Activated CD8-positive, alpha-beta memory T cell treated with anti-CD3 and anti-CD28 coated beads, Interleukin-2, amount 10 ng/mL, durations not matched to agents 7 days and 5 days (primary cell): Measurements from ENCODE around the gene CYP2S1. TPM values are rescaled to one million over a fixed set of nuclear protein-coding genes. Genes with fewer than 3 reads are reported as not detected.

ENCODE experiments used
- ATAC-seq: fragments of 150-1000 bp; cut with Tn5 transposase; one replicate; pipeline ENCODE4 v1.10.0; 2021; ENCODE audit warnings: moderate library complexity
- CTCF ChIA-PET: fragments of 350-600 bp; sonication (Branson Sonifier 250); formaldehyde crosslinking; loops from one replicate; lab custom pipeline; 2021; ENCODE audit warnings: antibody characterized with exemption; lab: Charles Lee
- DNase-seq: peaks from one replicate; pipeline ENCODE4 v3.0.0-alpha.2; 2020
- H3K27ac Mint-ChIP-seq: one replicate; pipeline ENCODE4 v1.8.0; 2021; ENCODE audit warnings: mild to moderate bottlenecking, mixed read lengths
- H3K27me3 Mint-ChIP-seq: one replicate; pipeline ENCODE4 v1.8.0; 2021; ENCODE audit warnings: mixed read lengths
- H3K36me3 Mint-ChIP-seq: one replicate; pipeline ENCODE4 v1.8.0; 2021; ENCODE audit warnings: mild to moderate bottlenecking, mixed read lengths
- H3K4me1 Mint-ChIP-seq: one replicate; pipeline ENCODE4 v1.8.0; 2021; ENCODE audit warnings: mixed read lengths
- H3K4me3 Mint-ChIP-seq: one replicate; pipeline ENCODE4 v1.8.0; 2021; ENCODE audit warnings: mild to moderate bottlenecking, moderate library complexity, mixed read lengths
- H3K9me3 Mint-ChIP-seq: one replicate; pipeline ENCODE4 v1.8.0; 2022; ENCODE audit warnings: low read depth, mixed read lengths
- total RNA-seq, 2 experiments: library from RNA; stranded (reverse); gene quantifications; one replicate each; pipeline ENCODE4 v1.2.3, GENCODE V29; 2021

The CYP2S1 gene
- total RNA-seq, 2 experiments from 2014 or later = 0.19 TPM; not detected in 1

DNA sequence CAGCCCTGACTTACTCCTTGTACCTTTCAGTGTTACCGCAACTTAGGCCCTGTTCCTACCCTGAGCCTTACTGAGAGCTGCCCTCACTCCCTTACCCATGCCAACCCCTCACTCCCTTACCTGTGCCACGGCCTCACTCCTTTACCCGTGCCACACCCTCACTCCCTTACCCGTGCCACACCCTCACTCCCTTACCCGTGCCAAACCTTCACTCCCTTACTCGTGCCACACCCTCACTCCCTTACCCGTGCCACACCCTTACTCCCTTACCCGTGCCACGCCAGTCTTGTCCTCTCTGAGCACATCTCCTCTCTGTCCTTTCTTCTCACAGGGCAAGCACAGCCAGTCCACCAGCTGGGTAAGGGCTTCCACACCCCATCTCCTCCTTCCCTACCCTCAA is 46.3 kb downstream of the CYP2S1 start:
- CTCF ChIA-PET = no interaction called here
- no peak overlapping the region for H3K27ac Mint-ChIP-seq
- DNase-seq (no peak), ATAC-seq (no peak)
- no peaks in the 10 kb centered on the region for H3K36me3 Mint-ChIP-seq
- H3K4me3 Mint-ChIP-seq = no peak overlapping the region
- no peaks in the 10 kb centered on the region for H3K9me3 Mint-ChIP-seq
- H3K27me3 Mint-ChIP-seq = no peaks in the 10 kb centered on the region
- no peaks in the 10 kb centered on the region for H3K4me1 Mint-ChIP-seq

DNA sequence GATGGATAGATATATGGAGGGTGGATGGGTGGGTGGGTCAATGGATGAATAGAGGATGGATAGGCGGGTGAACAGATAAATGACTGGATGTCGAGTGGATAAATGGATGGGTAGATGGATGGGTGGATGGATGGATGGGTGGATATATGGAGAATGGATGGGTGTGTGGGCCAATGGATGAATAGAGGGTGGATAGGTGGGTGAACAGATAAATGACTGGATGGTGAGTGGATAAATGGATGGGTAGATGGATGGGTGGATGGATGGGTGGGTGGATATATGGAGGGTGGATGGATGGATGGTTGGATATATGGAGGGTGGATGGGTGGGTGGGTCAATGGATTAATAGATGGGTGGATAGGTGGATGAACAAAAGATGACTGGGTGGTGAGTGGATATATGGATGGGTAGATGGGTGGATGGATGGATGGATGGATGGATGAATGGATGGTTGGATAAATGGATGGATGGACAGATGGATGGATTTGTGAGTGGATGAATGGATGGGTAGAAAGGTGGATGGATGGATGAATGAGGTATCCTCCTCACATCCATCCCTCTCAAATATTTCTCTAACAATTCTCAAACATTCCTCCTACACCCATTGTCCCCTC is 47.0 kb downstream of the CYP2S1 start:
- H3K4me1 Mint-ChIP-seq = no peaks in the 10 kb centered on the region
- H3K9me3 Mint-ChIP-seq = no peaks in the 10 kb centered on the region
- DNase-seq = no peak
- no peaks in the 10 kb centered on the region for H3K36me3 Mint-ChIP-seq
- no peak overlapping the region for H3K4me3 Mint-ChIP-seq
- CTCF ChIA-PET = no interaction called here
- no peak overlapping the region for H3K27ac Mint-ChIP-seq
- no peaks in the 10 kb centered on the region for H3K27me3 Mint-ChIP-seq
- no peak for ATAC-seq

DNA sequence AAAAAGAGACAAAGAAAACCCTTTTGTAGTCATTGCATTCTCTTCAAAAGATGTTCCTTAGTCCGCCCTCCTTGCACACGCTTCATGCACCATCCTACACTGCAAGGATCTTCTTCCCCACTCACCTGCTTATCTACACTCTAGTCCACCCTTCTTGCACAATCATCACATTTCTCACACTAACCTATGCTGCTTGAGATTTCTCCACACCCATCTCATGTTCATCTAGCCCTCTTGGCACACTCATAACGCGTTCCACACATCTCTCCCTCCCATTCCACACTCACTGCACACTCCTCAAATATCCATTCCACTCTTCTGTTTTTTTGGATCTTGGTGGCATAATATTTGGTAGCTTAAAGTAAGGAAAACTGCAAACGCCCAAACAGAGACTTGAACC is 48.8 kb downstream of the CYP2S1 start:
- no peaks in the 10 kb centered on the region for H3K4me1 Mint-ChIP-seq
- H3K36me3 Mint-ChIP-seq = no peaks in the 10 kb centered on the region
- H3K27me3 Mint-ChIP-seq = no peaks in the 10 kb centered on the region
- H3K4me3 Mint-ChIP-seq = no peak overlapping the region
- DNase-seq = no peak
- no peak for ATAC-seq
- CTCF ChIA-PET = no interaction called here
- H3K27ac Mint-ChIP-seq = no peak overlapping the region
- no peaks in the 10 kb centered on the region for H3K9me3 Mint-ChIP-seq

DNA sequence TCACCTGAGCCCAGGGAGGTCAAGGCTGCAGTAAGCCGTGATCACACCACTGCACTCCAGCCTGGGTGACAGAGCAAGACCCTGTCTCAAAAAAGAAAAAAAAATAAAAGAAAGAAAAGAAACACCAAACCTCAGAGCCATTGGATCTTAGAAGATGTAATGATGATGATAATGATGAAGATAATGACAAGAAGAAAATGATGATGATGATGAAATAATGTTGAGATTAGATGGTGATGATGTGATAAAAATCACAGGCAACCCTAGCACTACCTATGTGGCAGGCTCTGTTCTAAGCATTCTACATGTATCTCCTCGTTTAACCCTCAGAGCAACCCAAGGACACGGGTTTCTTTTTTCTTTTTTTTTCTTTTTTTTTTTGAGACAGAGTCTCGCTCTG is 51.1 kb downstream of the CYP2S1 start:
- H3K27me3 Mint-ChIP-seq = no peaks in the 10 kb centered on the region
- no peak overlapping the region for H3K27ac Mint-ChIP-seq
- CTCF ChIA-PET = interaction anchor here (1.4 kb wide), 1 partner anchor 40 kb away, joined by 3 read pairs; no protein-coding TSS in a partner anchor
- H3K4me1 Mint-ChIP-seq = no peaks in the 10 kb centered on the region
- no peaks in the 10 kb centered on the region for H3K36me3 Mint-ChIP-seq
- no peak for DNase-seq
- H3K4me3 Mint-ChIP-seq = no peak overlapping the region
- no peaks in the 10 kb centered on the region for H3K9me3 Mint-ChIP-seq
- no peak for ATAC-seq

DNA sequence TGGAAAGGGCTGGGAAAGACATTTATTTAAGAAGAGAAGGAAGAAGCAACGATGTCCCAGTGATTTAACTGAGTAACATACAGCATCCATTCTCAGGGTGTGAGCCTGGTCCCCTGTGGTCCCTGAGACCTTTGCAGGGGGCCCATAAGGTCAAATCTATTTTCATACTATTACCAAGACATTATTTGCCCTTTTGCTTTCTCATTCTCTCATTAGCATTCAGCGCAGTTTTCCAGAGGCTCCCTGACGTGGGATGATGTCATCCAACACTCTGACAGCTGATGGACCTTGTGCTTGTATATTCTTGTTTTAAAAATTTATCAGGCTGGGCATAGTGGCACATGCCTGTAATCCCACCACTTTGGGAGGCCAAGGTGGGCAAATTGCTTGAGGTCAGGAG is 52.8 kb downstream of the CYP2S1 start:
- H3K9me3 Mint-ChIP-seq = no peaks in the 10 kb centered on the region
- H3K4me1 Mint-ChIP-seq = no peaks in the 10 kb centered on the region
- H3K36me3 Mint-ChIP-seq = no peaks in the 10 kb centered on the region
- H3K27me3 Mint-ChIP-seq = no peaks in the 10 kb centered on the region
- CTCF ChIA-PET = interaction anchor here (1.4 kb wide), 1 partner anchor 42 kb away, joined by 3 read pairs; no protein-coding TSS in a partner anchor
- H3K27ac Mint-ChIP-seq = no peak overlapping the region
- ATAC-seq (no peak), DNase-seq (no peak)
- H3K4me3 Mint-ChIP-seq = no peak overlapping the region

DNA sequence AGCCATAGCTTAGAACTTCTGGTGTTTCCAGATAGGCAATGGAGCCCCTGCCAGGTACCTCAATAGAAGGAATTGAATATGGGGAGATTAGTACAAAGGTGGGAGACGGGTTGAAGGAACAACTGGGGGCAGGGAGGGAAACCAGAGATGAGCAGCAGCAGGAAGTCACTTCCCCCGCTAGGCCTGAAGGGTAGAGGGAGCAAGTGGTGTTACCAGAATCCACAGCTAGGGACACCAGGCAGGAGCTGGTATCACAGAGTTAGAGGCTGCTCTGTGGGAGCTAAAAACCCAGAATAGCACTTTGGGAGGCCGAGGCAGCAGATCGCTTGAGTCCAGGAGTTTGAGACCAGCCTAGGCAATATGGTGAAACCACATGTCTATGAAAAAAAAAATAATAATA is 55.9 kb downstream of the CYP2S1 start:
- ATAC-seq = peak; percentile 39

DNA sequence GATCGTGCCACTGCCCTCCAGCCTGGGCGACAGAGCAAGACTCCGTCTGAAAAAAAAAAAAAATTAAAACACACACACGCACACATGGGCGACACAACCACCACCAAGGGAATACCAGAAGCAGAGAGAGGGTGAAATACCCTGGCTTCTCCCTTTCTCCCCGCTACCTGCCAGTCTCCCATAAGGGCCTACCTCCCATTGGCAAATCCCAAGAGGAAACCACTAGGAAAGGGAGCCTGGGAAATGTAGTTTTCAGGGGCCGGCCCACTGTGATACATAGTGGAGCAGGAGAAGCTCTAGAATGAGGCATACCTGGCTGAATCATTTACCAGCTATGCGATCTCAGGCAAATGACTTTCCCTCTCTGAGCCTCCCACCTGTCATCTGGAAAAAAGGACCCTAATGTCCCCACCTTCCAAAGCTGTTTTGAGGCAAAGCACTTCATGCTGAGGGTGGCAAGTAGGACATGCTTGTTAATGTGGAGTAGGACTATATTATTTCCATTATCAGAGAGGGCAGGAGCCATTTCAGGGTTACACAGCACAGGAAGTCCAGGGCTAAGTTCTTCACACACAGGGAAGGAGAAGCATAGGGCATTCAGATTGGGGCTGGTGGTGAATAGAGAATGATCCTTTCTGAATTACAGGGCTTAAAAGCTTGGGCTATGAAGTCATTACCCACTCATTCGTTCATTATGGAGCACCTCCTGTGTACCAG is 56.8 kb downstream of the CYP2S1 start:
- CTCF ChIA-PET = interaction anchor here (1.8 to 2.2 kb wide), 3 partner anchors 8 to 46 kb away, joined by 5 to 11 read pairs (median 5); no protein-coding TSS in a partner anchor
- H3K4me3 Mint-ChIP-seq = no peak overlapping the region
- no peak for ATAC-seq
- no peak overlapping the region for H3K27ac Mint-ChIP-seq
- no peaks in the 10 kb centered on the region for H3K4me1 Mint-ChIP-seq
- H3K27me3 Mint-ChIP-seq = peaks cover 8% of the 10 kb centered on the region
- no peaks in the 10 kb centered on the region for H3K9me3 Mint-ChIP-seq
- DNase-seq = no peak
- H3K36me3 Mint-ChIP-seq = no peaks in the 10 kb centered on the region

More for the DNA sequence above, 55.9 kb downstream of the CYP2S1 start:
- CTCF ChIA-PET = interaction anchor here (0.9 to 2.2 kb wide), 4 partner anchors 9 to 45 kb away, joined by 4 to 11 read pairs (median 5); no protein-coding TSS in a partner anchor
- H3K4me3 Mint-ChIP-seq = no peak overlapping the region
- no peak for DNase-seq
- H3K36me3 Mint-ChIP-seq = no peaks in the 10 kb centered on the region
- no peaks in the 10 kb centered on the region for H3K9me3 Mint-ChIP-seq
- no peak overlapping the region for H3K27ac Mint-ChIP-seq
- peaks cover 5% of the 10 kb centered on the region for H3K27me3 Mint-ChIP-seq
- no peaks in the 10 kb centered on the region for H3K4me1 Mint-ChIP-seq

DNA sequence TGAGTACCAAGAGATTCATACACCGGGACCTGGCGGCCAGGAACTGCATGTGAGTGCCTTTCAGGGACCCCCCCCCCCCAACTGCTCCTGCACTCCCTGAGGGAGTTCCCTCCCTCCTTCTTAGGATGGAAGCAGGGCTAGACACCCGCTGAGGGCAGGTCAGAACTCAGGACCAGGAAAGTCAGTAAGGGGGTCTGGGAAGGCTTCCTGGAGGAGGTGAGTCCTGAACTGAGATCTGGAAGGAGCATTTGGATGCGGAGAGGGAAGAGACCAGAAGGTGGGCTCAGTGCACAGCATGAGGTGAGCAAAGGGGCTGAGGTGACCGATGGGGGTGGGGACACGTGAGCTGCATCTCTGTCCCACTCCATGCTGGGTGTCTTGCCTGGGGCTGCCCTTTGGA is 60.6 kb downstream of the CYP2S1 start:
- no peak overlapping the region for H3K27ac Mint-ChIP-seq

DNA sequence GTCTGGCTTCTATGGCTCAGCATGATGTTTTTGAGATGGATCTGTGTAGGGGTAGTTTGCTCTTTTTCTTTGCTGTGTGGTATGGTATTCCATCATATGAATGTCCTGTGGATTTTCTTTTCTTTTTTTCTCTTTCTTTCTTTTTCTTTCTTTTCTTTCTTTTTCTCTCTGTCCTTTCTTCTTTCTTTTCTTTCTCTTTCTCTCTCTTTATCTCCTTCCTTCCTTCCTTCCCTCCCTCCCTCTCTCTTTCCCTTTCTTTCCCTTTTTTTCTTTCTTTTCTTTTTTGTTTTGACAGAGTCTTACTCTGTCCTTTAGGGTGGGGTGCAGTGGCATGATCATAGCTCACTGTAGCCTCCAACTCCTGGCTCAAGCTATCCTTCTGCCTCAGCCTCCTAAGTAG is 62.2 kb downstream of the CYP2S1 start:
- Mint-ChIP-seq H3K9me3 (no peaks in the 10 kb centered on the region), H3K27ac (no peak overlapping the region), H3K36me3 (no peaks in the 10 kb centered on the region), H3K4me1 (no peaks in the 10 kb centered on the region), H3K4me3 (no peak overlapping the region), H3K27me3 (peaks cover 12% of the 10 kb centered on the region)
- DNase-seq (no peak), ATAC-seq (no peak)
- CTCF ChIA-PET = interaction anchor here (1.5 kb wide), 1 partner anchor 111 kb away, joined by 5 read pairs; no protein-coding TSS in a partner anchor

More for the DNA sequence above, 60.6 kb downstream of the CYP2S1 start:
- Mint-ChIP-seq H3K36me3 (no peaks in the 10 kb centered on the region), H3K4me1 (no peaks in the 10 kb centered on the region), H3K4me3 (no peak overlapping the region), H3K27me3 (peaks cover 12% of the 10 kb centered on the region), H3K9me3 (no peaks in the 10 kb centered on the region)
- ATAC-seq (no peak), DNase-seq (no peak)
- CTCF ChIA-PET = no interaction called here

Other genes with a start within 250 kb of the CYP2S1 start
- not detected for gene CYP2B6, start 201.9 kb upstream of the CYP2S1 start, total RNA-seq
- not detected for gene CYP2A13, start 104.8 kb upstream of the CYP2S1 start, total RNA-seq
- not detected for gene CYP2F1, start 78.8 kb upstream of the CYP2S1 start, total RNA-seq
- under 1 TPM; 0.05 to 0.29 TPM for gene AXL, start 26.0 kb downstream of the CYP2S1 start, total RNA-seq
- 100 to 1,000 TPM; 342 to 348 TPM for gene HNRNPUL1, start 71.2 kb downstream of the CYP2S1 start, total RNA-seq
- gene CCDC97, start 117.0 kb downstream of the CYP2S1 start, total RNA-seq = 10 to 100 TPM; 42.9 to 43.5 TPM
- gene TGFB1, start 160.7 kb downstream of the CYP2S1 start, total RNA-seq = 100 to 1,000 TPM; 171 to 179 TPM
- gene B9D2, start 170.9 kb downstream of the CYP2S1 start, total RNA-seq = 1 to 10 TPM; 8.2 to 9.3 TPM
- gene TMEM91, start 183.3 kb downstream of the CYP2S1 start, total RNA-seq = 1 to 10 TPM; 4.8 to 6.0 TPM
- 10 to 100 TPM; 24.4 to 36.0 TPM for gene EXOSC5, start 204.1 kb downstream of the CYP2S1 start, total RNA-seq
- gene BCKDHA, start 204.6 kb downstream of the CYP2S1 start, total RNA-seq = 10 to 100 TPM; 18.7 to 20.1 TPM
- gene B3GNT8, start 234.2 kb downstream of the CYP2S1 start, total RNA-seq = 1 to 10 TPM; 3.2 TPM
- gene DMAC2, start 246.7 kb downstream of the CYP2S1 start, total RNA-seq = 10 to 100 TPM; 43.2 to 56.5 TPM
- gene ERICH4, start 249.9 kb downstream of the CYP2S1 start, total RNA-seq = not detected